HG03159 (cell line): ENCODE data around the gene ZC3H18.

Experiments used
- ATAC-seq: cut with Tn5 transposase; IDR thresholded peaks from one replicate; pipeline ENCODE4 v1.9.1; 2021; ENCODE audit warnings: mild to moderate bottlenecking, moderate library complexity; ENCODE audit not compliant: unreplicated experiment

The ZC3H18 gene

DNA sequence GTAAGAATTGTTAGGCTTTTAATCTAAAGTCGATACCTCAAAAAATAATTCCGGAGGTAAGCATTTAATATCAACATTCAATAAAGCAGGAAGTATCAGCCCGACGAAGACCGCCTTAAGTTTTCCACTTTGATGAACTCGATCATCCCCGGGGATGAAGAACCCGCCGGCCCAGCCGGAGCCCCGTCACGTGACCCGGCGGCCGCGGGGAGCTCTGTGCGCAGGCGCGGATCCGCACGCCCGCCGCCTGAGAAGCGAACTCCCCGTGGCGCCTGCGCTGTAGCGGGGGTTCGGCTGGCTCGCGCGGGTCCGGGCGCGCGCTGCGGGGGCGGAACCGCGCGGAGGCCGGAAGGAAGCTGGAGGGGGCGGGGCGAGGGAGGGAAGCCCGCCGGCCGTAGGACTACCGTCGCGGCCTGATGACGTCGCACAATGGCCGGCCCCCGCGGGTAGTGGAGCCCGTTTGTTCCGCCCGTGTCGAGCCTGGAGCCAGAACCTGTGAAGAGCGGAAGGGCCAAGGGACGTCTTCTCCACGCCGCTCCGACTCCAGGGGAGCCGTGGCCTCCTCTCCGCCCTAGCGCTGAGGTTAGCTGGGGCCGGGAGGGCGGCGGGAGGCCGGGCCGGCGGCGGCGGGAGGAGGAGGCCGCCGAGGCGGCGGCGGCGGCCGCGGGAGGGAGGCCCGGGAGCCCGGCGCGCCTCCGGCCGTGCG, at the start of gene ZC3H18:
TSS of gene ZC3H18 (plus strand) at position 419 of the 706 bp plus-strand sequence. CDS start 6,721 bp downstream, outside the sequence.
- peak; percentile 69 for ATAC-seq

DNA sequence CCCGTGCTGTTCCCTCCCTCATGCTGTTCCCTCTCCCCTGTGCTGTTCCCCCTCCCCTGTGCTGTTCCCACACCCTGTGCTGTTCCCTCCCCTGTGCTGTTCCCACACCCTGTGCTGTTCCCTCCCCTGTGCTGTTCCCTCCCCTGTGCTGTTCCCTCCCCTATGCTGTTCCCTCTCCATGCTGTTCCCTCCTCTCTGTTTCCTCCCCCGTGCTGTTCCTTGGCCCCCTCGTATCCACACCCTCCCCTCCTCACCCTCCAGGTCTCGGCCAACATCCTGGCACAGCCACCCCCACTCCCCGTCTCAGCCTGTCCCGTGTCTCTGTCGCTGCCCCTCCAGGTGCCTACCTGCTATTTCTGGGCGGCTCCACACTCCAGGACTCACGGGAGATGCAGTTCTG, 48.5 kb upstream of the ZC3H18 start:
- ATAC-seq: no peak

DNA sequence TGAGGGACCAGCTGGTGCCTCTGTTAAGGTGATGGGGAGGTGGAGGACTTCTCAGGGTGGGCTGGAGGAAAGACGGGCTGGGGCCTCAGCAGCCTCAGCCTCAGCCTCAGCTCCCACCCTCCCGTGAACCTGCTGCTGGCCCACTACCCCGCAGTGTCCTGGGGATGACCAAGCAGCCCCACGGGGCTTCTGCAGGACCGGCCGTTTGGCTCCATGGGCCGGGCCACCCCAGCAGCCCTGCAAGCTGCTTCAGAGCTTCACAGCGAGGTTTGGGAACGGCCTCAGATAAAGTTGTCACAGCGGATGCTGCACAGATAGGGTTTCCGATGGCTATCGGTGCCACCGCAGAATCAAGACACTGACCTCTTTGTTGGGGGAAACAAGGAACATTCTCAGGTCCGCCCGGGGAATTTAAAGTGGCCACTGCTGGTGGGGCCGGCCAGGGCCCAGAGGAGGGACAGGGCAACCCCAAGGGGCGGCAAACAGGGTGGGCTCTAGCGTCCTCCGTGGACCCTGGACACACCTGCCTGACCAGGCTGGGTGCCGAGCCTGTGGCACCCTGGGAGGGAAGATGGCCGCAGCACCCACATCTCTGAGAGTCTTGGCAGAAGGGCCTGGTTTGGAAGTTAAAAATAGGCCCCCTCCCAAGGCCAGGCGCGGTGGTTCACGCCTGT, 47.8 kb upstream of the ZC3H18 start:
- no peak for ATAC-seq

DNA sequence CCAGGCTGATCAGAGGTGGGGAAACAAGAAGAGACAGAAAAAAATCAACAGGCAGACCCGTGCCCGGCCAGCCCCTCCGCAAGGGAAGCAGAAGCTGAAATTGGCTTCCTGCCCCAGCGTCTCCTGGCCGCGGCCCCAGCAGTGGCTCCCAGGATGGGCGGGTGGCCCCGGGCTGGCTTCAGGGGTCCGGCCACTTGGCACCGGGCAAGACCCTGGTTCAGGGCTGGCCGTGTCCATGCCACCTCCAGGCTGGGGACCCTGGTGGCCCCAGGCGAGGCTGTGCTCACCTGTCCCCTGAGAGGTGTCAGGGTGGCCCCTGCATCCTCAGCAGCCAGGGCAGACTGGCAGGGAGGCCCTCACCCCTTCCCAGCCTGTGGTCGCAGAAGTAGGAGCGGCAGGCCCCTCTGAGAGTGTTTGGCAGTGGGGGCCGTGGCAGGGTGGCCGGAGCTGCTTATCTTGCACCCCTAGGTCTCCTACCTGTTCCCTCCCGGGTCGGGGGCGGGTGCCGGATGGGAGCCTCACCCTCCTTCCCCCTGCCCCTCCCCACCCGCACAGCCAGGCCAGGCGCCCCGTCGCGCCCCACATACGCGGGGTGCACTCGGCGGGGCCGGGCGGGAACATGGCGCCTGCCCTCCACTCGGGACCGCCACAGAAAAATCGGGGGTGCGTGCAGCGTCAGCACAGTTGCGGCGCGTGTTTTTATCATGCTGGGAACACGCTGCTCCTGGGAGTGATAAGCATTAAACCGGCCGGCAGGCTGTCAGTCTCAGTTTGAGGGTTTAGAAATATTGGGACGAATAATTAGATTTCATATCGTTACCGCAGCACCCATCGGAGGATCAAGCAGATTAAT, 46.7 kb upstream of the ZC3H18 start:
- ATAC-seq: no peak

DNA sequence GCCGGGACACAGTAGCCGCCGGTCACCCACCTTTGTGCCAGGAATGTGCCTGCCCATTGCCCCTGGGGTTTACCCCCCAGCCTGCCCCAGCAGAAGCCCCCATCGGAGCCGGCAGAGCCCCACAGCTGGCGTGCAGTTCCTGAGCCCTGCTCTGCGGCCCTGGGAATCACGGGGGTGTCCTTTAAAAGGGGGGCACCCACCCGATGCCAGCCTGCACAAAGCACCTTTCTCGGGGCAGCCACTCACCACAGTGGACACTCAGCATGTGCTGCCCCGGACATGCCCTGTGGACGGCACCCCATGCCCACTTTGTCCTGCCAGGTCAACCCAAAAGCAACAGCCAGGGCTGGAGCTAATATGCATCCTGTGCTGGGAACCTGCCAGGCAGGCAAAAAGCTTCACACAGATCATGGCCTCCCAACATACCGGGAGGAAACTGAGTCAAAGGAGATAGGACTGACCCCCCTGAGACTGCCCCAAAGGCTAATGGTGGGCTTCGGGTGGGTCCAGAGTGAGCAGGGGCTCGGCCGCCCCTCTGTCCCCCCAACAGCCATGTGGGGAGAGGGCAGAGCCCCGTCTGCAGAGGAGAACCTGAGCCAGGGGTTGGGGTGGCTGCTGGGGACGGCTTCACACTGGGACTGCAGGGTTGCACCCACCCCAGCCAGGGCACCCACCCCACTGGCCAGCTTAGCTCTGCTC, 45.8 kb upstream of the ZC3H18 start:
- no peak for ATAC-seq

DNA sequence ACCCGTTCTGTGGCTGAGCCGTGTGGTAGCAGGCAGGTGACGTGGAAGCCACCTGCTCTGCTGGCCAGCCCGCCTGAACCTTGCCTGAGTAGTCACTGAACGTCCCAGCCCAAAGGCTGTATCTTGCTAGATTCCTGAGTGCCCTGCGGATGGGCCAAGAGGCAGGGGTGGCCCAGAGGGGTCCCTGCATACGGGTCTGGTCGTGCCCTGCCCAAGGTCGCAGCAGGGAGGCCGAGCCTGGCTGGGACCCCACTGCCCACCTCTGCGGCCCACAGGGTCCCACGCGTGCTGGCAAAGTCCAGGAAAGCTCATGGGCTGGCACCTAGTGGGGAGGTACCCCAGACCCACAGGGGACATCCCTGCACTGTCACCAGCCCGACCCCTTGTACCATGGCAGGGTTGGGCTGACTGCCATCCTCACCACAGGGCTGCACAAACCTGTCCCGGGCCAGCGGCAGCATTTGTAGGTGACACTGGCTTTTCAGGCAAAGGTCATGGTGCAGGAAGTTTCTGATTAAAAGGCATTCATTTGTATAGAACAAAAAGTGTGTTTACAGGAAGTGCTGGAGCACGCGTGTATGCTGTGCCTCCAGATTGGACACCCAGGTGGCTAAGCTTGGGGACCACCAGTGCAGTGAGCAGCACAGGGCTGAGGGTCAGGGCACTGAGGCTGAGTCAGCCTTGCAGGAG, 45.1 kb upstream of the ZC3H18 start:
- ATAC-seq: no peak

DNA sequence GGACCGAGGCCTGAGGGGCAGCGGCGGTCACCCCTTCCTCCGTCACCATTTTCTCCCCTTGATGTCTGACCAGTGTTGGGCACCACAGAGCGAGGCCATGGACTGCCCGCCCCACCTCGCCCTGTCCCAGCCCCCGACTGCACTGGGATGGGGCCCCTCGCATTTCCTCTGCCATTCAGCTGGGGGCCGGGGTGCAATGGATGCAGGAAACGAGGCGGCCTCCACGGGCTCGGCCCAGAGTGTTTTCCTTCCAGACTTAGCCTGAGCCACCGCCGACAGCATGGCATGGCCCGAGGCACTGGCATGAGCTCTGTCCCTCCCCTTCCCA, 44.6 kb upstream of the ZC3H18 start:
- no peak for ATAC-seq

DNA sequence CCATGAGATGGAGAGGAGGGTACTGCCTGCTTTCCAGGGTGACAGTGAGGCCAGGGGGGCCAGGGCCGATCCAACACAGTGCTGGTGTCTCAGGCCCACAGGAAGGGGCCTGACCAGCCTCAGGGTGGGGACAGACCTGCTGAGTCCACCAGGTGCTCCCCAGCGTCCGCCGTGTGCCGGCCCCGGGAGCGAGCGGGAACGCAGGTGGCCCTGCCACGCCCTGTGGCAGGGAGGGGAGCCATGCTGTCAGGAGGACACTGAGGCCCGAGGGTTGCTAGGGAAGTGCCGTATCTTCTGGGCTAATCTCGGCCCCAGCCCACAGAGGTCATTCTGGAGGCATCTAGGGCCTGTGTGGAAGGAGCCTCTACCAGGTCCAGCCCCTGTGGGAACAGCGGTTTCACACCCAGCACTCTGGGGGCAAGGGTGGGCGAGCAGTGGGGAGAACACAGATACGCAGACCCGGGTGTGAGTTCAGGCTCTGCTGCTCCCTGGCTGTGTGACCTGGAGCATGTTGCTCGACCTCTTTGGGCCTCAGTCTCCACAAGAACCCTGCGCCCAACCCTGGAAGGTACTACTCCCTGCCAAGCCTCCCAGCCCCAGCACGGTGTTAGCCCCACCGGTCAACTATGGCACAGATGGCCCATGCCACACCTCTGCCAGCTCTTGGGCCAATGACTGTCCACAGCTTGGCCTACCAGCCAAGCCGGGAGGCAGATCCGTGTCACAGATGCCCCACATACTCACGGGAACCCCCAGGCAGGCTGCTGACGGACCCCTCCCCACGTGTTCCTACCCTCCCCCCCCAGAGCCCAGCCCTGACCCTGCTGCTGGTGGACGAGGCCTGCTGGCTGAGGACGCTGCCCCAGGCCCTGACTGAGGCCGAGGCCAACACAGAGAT, 43.9 kb upstream of the ZC3H18 start:
- ATAC-seq: no peak

DNA sequence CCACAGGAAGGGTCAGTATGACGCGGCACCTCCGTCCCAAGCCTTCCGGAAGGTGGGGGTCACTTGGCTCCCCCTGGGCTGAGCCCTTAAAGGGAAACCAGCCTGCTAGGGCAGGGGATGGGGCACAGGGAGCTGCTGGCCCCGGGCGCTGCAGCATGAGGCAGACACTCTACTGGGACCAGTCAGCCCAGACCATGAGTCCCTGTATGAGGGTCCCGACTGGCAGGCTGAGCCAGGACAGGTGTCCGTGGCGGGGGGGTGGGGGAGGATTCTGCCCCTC, 43.4 kb upstream of the ZC3H18 start:
- ATAC-seq: no peak

DNA sequence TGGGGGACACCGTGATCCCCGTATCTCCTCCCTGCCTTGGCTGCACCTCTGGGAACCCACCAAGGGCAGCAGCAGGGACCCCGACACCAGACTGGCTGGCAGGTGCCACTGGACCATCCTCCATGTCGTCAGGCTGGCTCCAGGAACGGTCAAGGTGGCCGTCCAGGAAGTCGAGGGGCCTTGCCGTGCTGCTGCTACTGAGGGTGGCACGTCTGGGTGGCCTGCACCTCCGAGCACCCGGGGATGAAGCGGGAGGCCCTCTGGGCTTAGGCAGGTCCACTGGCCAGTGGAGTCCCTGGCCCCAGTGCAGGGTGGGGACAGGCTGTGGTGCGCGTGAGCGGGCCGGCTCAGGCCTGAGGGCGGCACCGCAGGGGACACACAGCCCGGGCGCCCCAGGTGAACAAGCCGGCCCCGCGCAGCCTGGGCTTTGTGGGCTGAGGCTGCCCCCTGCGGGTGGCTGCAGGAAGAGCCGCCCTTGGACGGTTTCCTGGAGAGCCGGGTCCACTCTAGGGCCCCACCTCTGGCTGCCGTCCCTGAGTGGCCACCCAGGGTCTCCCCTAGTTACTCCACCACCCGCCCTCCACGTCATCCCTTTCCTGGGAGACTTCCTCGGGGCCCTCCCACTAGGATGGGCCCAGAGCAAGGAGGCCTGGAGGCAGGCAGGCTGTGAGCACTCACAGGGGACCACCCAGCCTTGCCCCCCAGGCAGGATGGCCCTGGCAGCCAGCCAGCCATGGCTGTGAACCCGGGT, 42.8 kb upstream of the ZC3H18 start:
- ATAC-seq: no peak

DNA sequence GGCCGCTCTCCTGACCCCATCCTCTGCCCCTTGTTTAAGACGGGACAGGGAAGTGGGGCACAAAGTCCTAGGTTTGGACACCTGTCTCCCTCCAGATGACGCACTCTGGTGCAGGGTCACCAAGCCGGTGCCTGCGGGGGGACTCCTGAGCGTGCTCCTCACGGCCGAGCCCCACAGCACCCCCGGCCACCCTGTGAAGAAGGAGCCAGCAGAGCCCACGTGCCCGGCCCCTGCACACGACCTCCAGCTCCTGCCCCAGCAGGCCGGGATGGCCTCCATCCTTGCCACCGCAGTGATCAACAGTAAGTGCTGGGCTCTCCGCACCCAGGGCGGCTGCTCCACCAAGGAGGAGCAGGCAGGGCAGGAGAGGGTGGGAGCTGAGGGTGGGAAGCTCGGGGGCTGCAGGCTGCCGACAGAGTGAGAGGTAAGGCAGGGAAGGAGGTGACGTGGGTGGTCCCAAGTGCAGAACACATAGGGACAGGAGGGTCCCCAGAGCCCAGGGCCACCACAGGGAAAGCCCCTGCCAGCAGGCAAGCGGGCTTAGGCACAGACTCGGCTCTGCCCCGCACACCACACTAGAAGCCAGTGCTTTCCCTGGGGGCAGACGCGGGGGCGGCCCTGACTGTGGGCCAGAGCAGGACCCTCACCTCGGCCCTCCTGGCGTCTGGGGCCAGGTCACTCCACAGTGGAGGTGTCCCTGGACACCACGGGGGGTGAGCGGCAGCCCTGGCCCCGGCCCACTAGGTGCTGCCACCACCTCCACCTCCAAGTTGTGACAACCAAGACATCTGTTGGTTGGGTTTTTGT, 42.1 kb upstream of the ZC3H18 start:
- no peak for ATAC-seq

DNA sequence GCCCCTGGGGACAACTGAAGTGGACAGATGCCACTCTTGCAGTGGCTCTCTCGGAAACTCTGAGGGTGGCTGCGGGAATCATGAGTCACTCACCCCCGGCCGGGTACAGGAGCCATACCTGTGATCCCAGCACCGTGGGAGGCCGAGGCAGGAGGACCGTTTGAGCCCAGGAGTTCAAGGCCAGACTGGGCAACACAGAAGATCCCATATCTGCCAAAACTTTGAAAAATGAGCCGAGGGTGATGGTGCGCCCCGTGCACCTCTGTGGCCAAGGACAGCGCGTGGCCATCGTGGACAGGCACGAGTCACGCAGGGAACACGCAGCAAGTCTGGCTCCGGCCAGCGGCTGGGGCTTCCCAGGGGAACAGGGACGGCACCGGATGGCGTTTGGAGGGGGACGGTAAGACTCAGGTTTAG, 41.3 kb upstream of the ZC3H18 start:
- ATAC-seq: no peak

DNA sequence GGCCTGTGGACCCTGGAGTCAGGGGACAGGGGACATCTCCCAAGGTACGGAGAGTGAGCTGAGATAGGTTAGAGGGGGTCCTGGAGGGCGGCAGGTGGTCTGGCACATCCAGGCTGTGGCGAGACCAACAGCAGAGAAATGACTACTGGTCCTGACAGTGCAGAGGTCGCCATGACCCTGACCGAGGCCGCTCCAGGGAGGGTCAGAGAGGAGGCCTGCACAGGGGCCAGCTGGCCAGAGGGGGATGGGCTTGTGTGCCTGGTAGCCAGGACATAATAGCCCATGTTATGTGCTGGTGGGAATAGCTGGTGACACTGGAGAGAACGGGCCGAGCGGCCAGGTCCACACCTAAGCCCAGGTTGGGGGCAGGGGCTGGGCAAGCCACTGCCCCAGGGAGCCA, 40.6 kb upstream of the ZC3H18 start:
- ATAC-seq: no peak

DNA sequence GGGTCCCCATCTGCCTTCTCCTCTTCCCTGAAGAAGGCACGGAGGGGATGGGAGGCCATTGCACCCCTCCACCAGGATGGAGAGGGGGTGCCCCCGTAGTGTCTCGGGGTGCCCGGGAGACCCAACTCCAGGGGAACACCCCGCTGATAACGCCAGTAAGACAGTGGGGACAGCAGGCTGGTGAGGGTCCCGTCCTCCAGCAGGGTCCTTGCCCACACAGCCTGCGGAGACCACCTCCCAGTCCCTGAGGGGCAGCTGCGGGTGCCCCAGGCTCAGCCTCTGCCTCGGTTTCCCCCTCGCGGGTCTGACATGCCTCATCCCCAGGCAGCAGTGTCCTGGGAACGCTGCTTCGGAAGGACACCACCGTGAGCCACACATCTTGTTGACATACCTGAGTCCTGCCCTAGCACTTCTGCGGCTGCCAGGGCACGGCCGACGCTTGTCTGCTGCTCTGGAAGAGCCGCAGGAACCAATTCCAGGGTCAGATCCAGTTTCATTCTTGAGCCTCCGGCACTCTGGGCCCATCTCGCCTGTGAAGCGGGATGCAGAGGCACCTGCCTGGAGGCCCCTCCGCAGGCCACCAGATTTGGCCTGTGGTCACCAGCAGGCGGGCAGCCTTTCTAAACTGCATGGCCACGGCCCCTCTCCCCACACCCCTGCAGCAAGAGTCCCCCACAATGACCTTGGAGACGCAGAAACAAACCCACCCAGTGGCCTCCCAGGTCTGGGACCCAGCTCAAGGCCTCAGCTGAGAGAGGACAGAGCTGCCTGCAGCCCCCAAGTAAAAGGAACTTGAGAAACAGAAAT, 39.9 kb upstream of the ZC3H18 start:
- ATAC-seq: no peak

DNA sequence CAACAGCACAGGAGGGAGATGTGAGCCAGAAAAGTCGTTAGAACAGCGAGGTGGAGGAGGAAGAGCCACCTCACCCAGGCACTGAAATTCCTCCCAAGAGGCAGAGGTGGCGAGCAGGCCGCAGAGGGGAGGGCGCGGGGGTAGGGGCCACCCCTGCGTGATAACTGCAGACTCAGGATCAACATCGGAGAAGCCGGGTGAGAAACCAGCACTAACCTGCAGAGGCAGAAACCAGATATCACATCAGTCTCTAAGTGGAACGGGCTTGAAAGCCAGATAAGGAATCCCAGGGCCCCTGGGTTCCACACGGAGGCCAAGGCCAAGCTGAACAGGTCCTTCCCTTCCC, 39.4 kb upstream of the ZC3H18 start:
- no peak for ATAC-seq

DNA sequence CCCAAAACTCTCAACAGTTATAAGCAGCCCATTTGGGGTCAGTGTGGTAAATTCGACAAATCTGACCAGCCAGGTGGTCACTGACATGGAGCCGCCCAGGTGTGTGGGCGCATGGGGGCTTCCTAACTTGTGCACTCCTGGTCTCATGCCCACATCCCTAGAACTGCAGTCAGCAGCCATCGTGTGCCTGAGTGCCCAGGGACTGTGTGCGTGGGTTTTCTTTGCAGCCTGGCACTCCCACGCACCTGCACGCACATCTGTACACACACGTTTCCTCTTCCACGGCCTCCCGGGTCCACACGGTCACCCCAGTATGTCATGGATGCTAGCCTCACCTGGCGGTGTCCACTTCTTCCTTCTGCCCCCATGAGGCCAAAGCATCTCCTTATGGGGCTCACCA, 38.9 kb upstream of the ZC3H18 start:
- ATAC-seq: no peak

DNA sequence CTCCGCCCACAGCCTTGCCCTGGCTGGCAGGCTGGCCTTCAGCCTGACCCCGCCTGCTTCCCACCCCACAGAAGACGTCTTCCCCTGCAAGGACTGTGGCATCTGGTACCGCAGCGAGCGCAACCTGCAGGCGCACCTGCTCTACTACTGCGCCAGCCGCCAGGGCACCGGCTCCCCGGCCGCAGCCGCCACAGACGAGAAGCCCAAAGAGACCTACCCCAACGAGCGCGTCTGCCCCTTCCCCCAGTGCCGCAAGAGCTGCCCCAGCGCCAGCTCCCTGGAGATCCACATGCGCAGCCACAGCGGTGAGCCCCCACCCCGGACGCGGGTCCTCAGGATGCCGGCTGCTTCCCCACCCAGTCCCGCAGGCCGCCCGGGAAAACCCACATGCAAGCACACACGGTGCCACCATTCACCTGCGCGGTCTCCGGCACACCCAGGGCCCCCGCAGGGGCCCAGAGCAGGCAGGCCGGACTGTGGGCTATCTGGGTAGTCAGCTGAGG, 38.2 kb upstream of the ZC3H18 start:
- ATAC-seq: no peak
